DMS114 treated with DMSO at 0.1 percent for 48 hours (cell line): ENCODE results near the gene C4BPB.

Experiments used
- DNase-seq: peaks from one replicate; lab custom pipeline; 2025; ENCODE audit not compliant: unreplicated experiment; lab: John Stamatoyannopoulos, UW

The C4BPB gene

GRCh38 chr1:207084232-207084631, 4.4 kb upstream of the C4BPB start:
- no peak for DNase-seq

- peak; percentile 24 for DNase-seq
These were observed 3.9 kb upstream of the C4BPB start for GRCh38 chr1:207084701-207085180.

GRCh38 chr1:207085887-207086286, 2.8 kb upstream of the C4BPB start:
- DNase-seq, result no peak

GRCh38 chr1:207088161-207088560, 499 bp upstream of the C4BPB start:
- DNase-seq, result no peak

GRCh38 chr1:207089627-207090355, 1.1 kb downstream of the C4BPB start:
- DNase-seq, result no peak

- DNase-seq, result no peak
These were observed 2.7 kb downstream of the C4BPB start for GRCh38 chr1:207091200-207091908.

- DNase-seq, result no peak
These were observed 5.3 kb downstream of the C4BPB start for GRCh38 chr1:207093944-207094343.

GRCh38 chr1:207097871-207098324, 9.2 kb downstream of the C4BPB start:
- no peak for DNase-seq

GRCh38 chr1:207101720-207102119, 13.1 kb downstream of the C4BPB start:
- no peak for DNase-seq

GRCh38 chr1:207102146-207102545, 13.5 kb downstream of the C4BPB start:
- no peak for DNase-seq

GRCh38 chr1:207102659-207103058, 14.0 kb downstream of the C4BPB start:
- no peak for DNase-seq

GRCh38 chr1:207103892-207104373, 15.3 kb downstream of the C4BPB start, which contains the start of gene C4BPA:
C4BPA (plus strand) TSS chr1:207104233; CDS start chr1:207113026, 8,793 bp downstream.
- no peak for DNase-seq

- DNase-seq, result no peak
These were observed 20.3 kb downstream of the C4BPB start for GRCh38 chr1:207109004-207109403.

GRCh38 chr1:207112616-207113296, 24.1 kb downstream of the C4BPB start:
- DNase-seq, result no peak

- DNase-seq, result no peak
These were observed 26.6 kb downstream of the C4BPB start for GRCh38 chr1:207115269-207115668.

GRCh38 chr1:207124389-207124788, 35.7 kb downstream of the C4BPB start:
- DNase-seq, result no peak

- no peak for DNase-seq
These were observed 39.8 kb downstream of the C4BPB start for GRCh38 chr1:207128336-207128921.

GRCh38 chr1:207129053-207129452, 40.4 kb downstream of the C4BPB start:
- no peak for DNase-seq

- no peak for DNase-seq
These were observed 41.8 kb downstream of the C4BPB start for GRCh38 chr1:207130252-207131036.

GRCh38 chr1:207131163-207131562, 42.5 kb downstream of the C4BPB start:
- no peak for DNase-seq
